G401 (cell line): ENCODE results near the gene PRDM16. TPM values are rescaled to one million over a fixed set of nuclear protein-coding genes. Genes with fewer than 3 reads are reported as not detected.

Experiments
- DNase-seq: peaks from one replicate; pipeline ENCODE4 v3.0.0-alpha.2; 2015; ENCODE audit warnings: low spot score
- in situ Hi-C: cut with HindIII; loops from 2 replicates; pipeline ENCODE4 v1.10.0; 2016; ENCODE audit warnings: low sequenced_read_pairs, mixed read lengths
- total RNA-seq: library from RNA; depleted of rRNA; stranded (reverse); fragments of >200 nt; shearing (Covaris generic); gene quantifications from 2 replicates; pipeline ENCODE4 v1.2.3, GENCODE V29; 2014

Gene PRDM16
- total RNA-seq, 1 experiment from 2014 or later = 2.8 TPM

DNA sequence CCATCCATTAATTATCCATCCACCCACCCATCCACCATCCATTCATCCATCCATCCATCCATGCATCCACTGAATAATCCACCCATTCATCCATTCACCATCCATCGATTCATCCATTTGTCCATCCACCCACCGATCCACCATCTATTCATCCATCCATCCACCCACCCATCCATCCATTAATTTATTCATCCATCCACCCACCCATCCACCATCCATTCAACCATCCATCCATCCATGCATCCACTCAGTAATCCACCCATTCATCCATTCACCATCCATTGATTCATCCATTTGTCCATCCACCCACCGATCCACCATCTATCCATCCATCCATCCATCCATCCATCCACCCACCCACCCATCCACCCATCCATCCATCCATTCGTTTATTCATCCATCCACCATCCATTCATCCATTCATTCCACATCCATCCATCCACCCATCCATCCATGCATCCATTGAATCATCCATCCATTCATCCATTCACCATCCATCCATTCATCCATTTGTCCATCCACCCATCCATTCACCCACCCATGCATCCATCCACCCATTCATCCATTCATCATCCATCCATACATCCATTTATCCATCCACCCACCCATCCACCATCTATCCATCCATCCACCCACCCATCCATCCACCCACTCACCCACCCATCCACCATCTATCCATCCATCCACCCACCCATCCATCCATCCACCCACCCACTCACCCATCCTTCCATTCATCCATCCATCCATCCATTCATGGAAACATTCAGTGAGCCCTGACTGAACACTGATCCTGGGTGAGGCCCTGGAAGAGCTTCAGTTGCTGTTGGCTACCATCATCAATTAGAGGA is 302.1 kb downstream of the PRDM16 start:
- in situ Hi-C loops = no loop called here
- no peak for DNase-seq

DNA sequence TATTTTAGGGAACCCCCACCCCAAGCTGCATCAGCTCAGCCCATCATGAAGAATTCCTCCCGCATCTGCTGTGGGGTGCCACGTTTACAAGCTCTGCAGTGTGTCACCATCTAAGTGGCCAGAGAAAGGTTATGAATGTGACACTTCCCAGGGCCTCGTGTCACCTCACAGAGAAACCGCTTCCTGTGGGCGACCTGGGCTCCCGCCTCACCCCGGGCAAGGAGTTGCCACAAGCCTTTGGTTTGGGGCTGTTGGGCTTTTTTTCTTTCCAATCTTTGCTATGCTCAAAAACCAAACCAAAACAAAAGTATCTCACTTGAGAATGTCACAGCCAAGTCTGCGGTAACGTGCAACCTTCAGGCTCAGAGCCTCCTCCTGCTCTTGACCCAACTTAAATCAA is 303.3 kb downstream of the PRDM16 start:
- in situ Hi-C loops = no loop called here
- DNase-seq = no peak

DNA sequence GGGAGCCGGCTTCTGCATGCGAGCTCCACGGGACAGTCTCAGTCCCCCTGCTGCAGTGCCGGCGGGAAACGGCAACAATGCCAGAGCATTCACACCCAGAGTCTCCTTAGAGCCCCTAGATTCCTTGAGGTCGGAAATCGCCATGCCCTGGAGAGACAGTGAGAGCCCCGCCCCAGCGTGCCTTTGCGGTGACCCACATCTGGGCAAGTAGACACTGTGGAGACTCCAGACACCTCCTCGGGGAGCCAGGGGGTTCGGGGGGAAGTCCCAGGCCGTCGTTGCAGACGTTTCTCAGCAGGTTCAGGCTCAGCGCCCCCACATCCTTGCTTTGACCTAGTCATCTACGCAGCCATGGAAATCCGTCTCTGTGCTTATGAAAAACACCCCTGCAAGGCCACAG is 304.2 kb downstream of the PRDM16 start:
- DNase-seq = no peak
- in situ Hi-C loops = no loop called here

DNA sequence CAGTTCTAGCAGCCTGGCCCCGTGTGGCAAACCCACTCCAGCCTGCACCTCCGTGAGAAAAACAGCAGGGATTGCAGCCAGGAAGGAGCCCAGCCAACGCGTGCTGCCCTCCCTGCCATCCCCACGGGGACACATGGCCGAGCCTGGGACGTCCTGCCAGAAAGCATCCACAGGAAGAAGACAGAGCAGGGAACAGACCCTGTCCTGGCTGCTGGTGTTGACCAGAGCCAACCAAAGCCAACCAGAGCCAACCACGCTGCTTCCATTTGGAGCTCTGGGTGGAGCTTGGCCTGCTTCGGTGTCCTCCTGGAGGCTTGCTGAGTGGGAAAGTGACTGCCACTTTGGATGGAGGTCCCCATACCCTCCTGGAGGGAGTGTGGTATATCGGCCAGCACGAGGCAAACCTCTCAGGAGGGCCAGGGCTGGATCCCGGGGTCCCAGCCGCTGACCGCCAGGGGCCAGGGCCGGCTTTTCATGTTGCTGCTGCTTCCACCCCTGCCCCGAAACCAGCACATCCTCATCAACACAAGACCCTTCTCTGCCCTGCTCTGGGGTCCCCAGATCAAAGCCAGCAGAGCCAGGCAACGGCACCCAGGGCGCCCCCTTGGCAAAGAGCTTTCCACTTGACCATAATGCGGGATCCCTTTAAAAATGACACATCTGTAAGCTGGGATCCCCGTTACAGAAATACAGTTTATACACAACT is 304.9 kb downstream of the PRDM16 start:
- no peak for DNase-seq
- in situ Hi-C loops = no loop called here

DNA sequence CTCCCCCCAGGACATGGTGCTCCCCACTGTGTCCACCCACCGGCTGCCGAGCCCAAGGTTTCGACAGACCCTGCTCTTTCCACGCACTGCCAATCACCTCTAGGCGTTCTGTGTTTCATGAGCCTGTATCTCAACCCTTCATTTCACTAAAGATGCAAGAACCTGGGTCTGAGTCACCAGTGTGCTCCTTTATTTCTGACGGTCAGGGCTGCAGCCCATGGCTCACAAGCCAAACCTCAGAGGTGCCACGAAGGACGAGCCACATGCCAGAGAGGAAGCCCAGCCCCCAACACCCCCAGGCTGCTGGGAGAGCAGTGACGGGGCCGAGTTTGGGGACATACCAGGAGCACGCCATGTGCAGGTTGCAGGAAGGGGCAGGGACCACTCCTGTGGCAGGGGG is 306.2 kb downstream of the PRDM16 start:
- DNase-seq = no peak
- in situ Hi-C loops = no loop called here

DNA sequence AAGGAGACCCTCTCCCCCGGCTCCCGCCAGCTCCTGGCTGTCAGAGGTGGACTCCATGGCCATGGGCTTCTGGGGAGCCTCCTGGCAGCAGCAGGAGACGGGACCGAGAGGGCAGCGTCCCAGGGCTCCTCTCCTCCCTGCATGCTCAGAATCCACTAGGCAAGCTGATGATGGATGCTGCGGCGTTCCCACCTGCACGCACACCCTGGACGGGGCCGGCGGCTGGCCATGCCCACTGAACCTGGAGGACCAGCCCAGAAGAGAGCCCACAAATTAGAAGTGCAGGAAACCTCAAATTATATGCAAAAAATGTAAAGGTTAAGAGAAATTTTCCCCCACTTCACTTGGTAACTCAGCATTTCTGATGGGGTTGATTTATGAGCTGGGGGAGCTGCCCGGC is 308.2 kb downstream of the PRDM16 start:
- in situ Hi-C loops = no loop called here
- no peak for DNase-seq

DNA sequence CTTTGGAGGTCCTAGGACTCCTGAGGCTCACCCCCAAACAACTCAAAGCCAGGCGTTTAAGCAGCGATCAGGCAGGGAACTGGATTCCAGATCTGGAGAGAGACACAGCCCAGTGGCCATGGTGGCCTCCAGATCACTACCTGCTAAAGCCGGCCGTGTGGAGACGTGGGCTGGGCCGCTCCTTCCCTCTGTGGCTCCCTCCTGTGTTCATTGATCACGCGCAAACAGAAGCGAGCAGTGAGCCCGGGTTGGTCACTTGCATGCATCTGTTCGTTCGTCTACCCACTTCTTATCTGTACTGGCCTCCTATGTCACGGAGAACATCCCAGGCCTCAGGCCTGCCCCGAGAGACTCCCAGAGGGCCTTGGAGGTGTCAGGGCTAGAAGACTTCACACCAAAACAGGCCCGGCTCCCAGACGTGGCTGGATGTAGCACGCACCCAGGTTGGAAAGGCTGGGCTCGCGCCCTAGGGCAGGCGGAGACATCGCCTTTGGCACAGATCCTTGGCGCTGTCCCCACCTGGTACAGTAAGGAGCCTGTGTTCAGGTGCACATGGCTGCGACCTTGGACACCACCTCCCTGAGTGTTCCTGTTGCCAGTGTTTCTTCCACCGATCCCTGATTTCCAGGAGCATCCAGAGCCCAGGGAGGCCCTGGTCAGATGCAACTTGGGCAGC is 308.7 kb downstream of the PRDM16 start:
- in situ Hi-C loops = no loop called here
- no peak for DNase-seq

DNA sequence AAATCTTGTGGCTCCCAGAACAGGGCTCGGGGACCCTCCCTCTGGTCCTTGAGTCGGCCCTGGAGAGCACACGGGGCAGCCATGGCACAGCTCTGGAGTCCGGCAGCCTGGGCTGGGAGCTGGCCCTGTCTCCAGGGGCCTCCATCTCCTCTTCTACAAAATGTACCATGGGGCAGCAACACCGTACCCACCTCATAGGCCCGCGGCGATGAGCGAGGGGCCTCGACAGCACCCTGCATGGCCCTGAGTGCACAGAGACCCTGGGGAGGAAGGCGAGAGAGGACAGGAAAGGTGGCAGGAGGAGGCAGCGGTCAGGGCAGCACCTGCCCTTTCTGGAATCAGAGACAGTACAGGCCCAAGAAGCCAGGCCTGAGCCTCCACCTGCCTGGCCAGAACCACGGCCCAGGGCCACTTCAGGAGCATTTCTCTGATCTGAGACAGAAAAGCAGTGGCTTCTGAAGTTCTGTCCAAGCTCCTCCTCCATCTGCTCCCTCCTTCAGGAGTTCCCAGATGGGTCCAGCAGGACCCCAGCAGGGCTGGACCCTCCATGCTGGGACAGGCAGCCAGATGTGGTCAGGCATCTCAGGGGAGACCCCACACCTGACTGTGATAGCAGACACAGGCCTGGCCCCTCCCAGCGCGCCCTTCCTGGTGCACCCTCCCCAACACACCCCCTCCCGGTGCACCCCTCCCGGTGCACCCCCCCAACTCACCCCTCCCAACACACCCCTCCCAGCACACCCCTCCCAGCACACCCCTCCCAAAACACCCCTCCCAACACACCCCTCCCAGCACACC is 309.6 kb downstream of the PRDM16 start:
- no peak for DNase-seq
- in situ Hi-C loops = no loop called here

DNA sequence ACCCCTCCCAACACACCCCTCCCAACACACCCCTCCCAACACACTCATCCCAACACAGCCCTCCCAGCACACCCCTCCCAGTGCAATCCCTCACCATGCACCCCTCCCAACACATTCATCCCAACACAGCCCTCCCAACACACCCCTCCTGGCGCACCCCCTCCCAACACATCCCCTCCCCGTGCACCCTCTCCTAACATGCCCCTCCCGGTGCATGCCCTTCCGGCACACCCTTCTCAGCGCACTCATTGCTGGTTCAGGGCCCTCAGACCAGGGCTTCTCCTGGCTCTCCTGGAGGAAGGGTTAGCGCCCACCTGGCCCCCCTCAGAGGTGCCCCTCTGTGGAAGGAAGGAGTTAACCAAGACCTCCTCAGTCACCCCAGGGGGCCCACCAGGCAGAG is 310.9 kb downstream of the PRDM16 start:
- in situ Hi-C loops = no loop called here
- no peak for DNase-seq

DNA sequence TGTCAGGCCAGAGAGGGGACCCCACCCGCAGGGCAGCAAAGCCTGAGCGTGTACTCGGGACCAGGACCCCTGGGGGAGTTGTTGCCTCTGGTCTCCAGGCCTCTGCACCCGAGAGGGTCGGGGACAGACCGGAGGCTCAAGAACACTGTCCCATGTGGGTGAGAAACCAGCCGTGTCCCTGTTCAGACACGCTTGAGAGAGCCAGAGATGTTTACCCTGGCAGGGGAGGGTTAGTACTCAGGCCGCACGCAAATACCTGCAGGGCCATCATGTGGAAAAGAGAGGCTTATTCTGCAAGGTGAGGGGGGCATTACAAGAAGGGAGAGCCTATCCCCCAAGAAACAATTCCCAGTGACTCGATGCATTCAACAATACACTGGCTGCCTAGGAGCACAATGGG is 311.5 kb downstream of the PRDM16 start:
- DNase-seq = no peak
- in situ Hi-C loops = no loop called here

DNA sequence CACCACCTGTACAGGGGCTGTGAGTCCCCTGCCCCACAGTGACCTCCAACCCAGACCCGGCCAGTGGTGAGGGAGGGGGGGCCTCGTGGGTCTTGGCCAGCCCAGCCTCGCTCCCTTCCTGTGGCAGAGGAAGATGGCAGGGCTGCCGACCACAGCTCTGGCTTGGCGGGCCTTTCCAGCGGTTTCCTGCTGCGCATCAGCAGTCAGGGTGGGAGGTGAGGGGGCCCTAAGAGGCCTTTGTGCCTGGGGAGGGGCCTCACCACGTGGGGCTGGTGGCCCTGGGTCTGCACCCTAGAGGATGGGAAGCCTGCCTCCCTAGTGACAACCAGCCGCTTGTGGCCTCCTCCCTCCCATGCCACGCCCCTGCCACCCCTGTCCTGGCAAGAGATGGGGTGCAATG is 312.9 kb downstream of the PRDM16 start:
- DNase-seq = no peak
- in situ Hi-C loops = no loop called here

DNA sequence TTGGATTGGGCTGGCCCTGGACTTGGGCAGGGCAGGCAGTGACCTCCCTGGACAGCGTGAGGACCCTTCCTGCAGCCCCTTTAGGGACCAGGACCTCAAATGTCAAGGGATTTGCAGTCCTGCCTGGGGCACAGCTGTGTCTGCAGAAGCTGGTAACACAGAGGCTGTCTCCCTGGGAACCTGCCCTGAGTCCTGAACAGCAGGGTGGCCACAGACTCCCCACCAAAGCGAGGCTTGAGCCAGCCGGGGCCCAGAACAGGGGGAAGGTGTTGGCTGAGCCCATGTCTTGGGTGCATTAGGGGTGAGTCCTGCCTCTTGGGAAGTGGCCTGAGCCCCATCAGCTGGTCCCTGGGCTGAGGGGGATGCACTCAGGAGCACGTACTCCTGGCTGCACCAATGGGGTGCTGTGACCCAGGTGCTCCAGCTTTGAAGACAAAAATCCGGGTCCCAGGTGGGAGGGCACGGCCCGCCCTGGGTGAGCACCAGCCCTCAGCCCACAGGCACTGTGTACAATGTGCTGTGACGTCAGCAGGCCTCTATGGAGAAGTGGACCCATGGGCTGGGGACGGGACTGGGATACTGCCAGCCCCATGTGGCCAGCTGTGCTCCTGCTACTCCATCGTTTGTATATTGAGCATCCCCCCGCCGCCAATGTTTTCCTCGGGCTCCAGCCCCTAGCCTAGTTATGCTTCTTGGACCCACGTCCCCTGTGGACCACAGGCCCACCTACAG is 313.5 kb downstream of the PRDM16 start:
- no peak for DNase-seq
- in situ Hi-C loops = no loop called here

DNA sequence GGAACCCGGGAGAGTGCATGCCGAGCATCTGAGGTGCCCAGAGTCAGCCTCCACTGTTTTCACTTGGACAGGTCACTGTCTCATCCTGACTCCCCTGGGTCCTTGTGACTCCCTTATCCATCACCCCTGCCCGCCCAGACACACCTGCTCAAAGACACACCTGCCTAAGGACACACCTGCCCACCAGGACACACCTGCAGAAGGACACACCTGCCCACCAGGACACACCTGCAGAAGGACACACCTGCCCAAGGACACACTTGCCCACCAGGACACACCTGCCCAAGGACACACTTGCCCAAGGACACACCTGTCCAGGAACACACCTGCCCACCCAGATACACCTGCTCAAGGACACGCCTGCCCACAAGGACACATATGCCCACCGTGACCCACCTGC is 314.7 kb downstream of the PRDM16 start:
- in situ Hi-C loops = no loop called here
- DNase-seq = no peak

DNA sequence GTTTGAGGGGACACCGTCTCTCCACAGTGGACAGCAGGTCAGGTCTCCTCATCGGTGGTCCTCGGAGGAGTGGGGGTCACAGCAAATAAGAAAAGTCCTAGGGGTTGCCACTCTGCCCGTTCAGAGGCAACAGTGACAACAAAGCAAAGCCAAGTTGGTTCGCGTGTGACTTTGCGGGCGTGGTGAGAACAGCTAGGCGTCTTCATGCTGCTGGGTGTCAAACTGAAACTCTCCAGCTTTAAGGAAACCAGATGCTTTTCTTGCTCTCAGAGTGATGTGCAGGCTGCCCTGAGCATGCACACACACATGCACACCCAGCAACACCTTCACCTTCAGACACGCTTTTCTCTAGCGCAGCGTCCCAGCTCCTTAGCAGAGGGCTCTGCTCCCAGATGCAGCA is 315.4 kb downstream of the PRDM16 start:
- in situ Hi-C loops = no loop called here

DNA sequence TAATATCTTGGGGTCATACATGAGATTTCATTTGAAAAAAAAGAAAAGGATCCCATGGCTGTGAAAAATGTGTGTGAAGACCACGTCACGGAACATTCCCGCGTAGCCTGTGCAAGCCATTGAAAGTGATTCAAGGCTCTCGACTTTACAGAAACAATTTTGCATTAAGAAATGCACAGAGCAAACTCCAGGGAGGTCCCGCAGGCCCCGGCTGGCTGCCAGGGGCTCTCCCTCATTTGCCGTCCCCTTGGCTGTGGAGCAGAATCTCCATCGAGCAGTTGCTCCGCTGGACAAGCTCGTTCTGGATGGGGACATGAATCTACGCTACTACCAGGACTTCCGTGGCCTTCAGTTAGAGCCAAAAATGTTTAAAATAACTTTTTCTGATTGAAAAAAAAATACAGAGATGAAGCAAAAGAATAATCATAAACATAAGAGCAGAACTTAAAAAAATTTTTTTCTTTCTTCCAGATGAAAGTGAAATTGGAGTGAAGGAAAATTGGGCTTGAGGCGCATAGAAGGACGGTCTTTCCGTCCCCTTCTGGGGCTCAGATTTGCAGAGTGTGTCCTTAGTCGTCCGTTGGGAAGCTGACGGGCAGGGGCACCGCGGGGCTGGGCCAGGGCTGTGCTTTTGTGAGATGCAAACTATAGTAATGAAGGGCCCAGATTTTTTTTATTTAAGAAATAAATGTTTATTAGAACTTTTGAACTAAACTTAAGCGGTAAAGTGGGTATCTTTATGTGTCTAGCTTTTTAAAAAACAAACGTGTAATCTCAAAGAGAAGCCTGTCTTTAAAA is 317.4 kb downstream of the PRDM16 start:
- no peak for DNase-seq
- in situ Hi-C loops = no loop called here

More for the DNA sequence above, 315.4 kb downstream of the PRDM16 start:
- DNase-seq = no peak

DNA sequence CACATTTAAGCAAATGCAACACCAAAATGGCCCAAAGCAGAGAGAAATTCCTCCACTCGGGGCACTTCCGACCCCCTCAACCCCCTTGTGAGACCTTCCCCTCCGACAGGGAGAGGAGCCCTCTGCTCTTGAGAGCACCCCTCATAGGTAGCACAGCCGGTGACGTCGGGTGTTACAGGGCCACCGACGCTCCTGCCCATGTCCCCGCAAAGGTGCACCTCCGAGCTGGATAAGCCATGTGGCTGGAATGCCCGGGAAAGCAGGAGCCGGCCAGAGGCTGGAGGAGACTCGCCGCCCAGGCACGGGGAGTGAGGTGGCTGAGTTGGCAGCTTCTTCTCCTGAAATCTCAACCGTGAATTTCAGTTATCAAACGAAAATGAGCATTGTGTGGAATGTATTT is 318.4 kb downstream of the PRDM16 start:
- no peak for DNase-seq
- in situ Hi-C loops = no loop called here

DNA sequence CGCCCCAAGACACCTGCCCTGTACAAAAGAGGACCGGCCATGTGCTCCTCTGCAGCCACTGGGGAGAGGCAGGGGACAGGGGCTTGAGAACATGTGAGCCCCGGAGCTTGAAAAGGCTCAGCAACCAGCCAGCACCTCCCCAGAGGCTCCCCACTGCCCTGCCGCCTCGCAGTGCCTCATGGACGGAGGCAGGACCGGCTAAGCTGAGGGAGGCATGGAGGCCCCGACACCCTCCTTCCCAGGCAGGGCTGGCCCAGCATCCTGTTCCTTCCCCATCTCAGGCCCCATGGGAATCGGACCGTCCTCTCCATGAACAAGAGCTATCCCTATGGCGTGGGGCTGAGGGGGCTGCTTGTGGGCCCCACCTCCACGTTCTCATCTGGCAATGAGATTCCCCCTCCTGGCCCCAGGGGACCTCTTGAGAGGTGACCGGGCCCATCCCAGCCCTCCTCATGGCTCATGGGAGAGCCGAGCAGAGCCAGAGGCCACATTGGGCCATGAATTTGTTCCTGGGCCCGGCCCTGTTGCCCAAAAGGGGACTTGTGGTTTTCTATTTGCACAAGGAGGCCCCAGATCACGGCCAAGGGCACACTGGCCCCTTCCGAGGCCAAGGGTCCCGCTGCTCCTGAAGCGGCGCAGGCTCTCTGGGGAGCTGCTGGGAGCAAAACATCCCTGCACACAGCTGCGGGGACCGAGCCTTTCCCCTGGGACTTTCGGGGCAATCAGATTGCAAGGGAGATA is 320.3 kb downstream of the PRDM16 start:
- DNase-seq = no peak
- in situ Hi-C loops = no loop called here
